Activated naive CD4-positive, alpha-beta T cell treated with anti-CD3 and anti-CD28 coated beads for 36 hours (primary cell): ENCODE data around the gene TAF9B. TPM values are rescaled to one million over a fixed set of nuclear protein-coding genes. Genes with fewer than 3 reads are reported as not detected.
"Not testable (repeated sequence)": the region's sequence is repeated elsewhere in the genome, so short reads cannot be mapped to it uniquely, and the experiment has no call there.

Experiments used
- CTCF ChIA-PET: fragments of 350-600 bp; sonication (Branson Sonifier 250); formaldehyde crosslinking; loops from one replicate; lab custom pipeline; 2021; ENCODE audit warnings: antibody characterized with exemption; lab: Charles Lee
- DNase-seq: peaks from one replicate; pipeline ENCODE4 v3.0.0-alpha.2; 2020
- H3K27ac Mint-ChIP-seq: one replicate; pipeline ENCODE4 v1.8.0; 2021; ENCODE audit warnings: mild to moderate bottlenecking, mixed read lengths
- H3K27me3 Mint-ChIP-seq: one replicate; pipeline ENCODE4 v1.8.0; 2021; ENCODE audit warnings: low read depth, mixed read lengths
- H3K36me3 Mint-ChIP-seq: one replicate; pipeline ENCODE4 v1.8.0; 2021; ENCODE audit warnings: low read depth, mixed read lengths
- H3K4me1 Mint-ChIP-seq: one replicate; pipeline ENCODE4 v1.8.0; 2021; ENCODE audit warnings: low read depth, mixed read lengths
- H3K4me3 Mint-ChIP-seq: one replicate; pipeline ENCODE4 v1.8.0; 2021; ENCODE audit warnings: mild to moderate bottlenecking, moderate library complexity, mixed read lengths
- H3K9me3 Mint-ChIP-seq: one replicate; pipeline ENCODE4 v1.8.0; 2021; ENCODE audit warnings: mixed read lengths
- intact Hi-C: fragments of 100-400 bp; cut with micrococcal nuclease; formaldehyde crosslinking; loops from one replicate; pipeline ENCODE4 v1.15.1; 2023
- total RNA-seq, 2 experiments: library from RNA; stranded (reverse); gene quantifications; one replicate each; pipeline ENCODE4 v1.2.3, GENCODE V29; 2021

Gene TAF9B
- total RNA-seq = 10 to 100 TPM; 25.9 to 27.2 TPM

- H3K4me1 Mint-ChIP-seq = peaks cover 4% of the 10 kb centered on the region
- no peaks in the 10 kb centered on the region for H3K27me3 Mint-ChIP-seq
- peak; percentile 89 for DNase-seq
- peaks cover 5% of the 10 kb centered on the region for H3K36me3 Mint-ChIP-seq
- H3K4me3 Mint-ChIP-seq = peak within 1 kb of the TSS; percentile 89
- no peaks in the 10 kb centered on the region for H3K9me3 Mint-ChIP-seq
- CTCF ChIA-PET = interaction anchor here (0.5 kb wide), 1 partner anchor 38 kb away, joined by 3 read pairs; no protein-coding TSS in a partner anchor
- H3K27ac Mint-ChIP-seq = peak within 1 kb of the TSS; percentile 90
- intact Hi-C loops = loop anchor here (1.0 to 10.0 kb wide), 7 partner anchors 35 to 1265 kb away; partner anchors contain the start of gene PGK1
These were observed at the start of gene TAF9B for GRCh38 chrX:78139160-78140123. Gene TAF9B, minus strand, starts transcription at chrX:78139650. Its CDS starts 39 bp downstream, at chrX:78139611.

- CTCF ChIA-PET = no interaction called here
- H3K36me3 Mint-ChIP-seq = no peaks in the 10 kb centered on the region
- H3K4me1 Mint-ChIP-seq = no peaks in the 10 kb centered on the region
- intact Hi-C loops = no loop called here
- no peaks in the 10 kb centered on the region for H3K9me3 Mint-ChIP-seq
- no peak for DNase-seq
- H3K27me3 Mint-ChIP-seq = no peaks in the 10 kb centered on the region
- H3K27ac Mint-ChIP-seq = no peak overlapping the region
- H3K4me3 Mint-ChIP-seq = no peak overlapping the region
These were observed 43.4 kb upstream of the TAF9B start for GRCh38 chrX:78182881-78183280.

GRCh38 chrX:78181307-78181706 lies 41.9 kb upstream of the TAF9B start:
- Mint-ChIP-seq H3K4me3 (no peak overlapping the region), H3K27ac (no peak overlapping the region), H3K4me1 (no peaks in the 10 kb centered on the region), H3K9me3 (no peaks in the 10 kb centered on the region), H3K27me3 (no peaks in the 10 kb centered on the region), H3K36me3 (no peaks in the 10 kb centered on the region)
- no peak for DNase-seq
- intact Hi-C loops = no loop called here
- CTCF ChIA-PET = no interaction called here

GRCh38 chrX:78168065-78168464 lies 28.6 kb upstream of the TAF9B start:
- H3K27me3 Mint-ChIP-seq = no peaks in the 10 kb centered on the region
- no peaks in the 10 kb centered on the region for H3K36me3 Mint-ChIP-seq
- no peaks in the 10 kb centered on the region for H3K9me3 Mint-ChIP-seq
- no peak overlapping the region for H3K4me3 Mint-ChIP-seq
- DNase-seq = no peak
- no peak overlapping the region for H3K27ac Mint-ChIP-seq
- CTCF ChIA-PET = no interaction called here
- peaks cover 8% of the 10 kb centered on the region for H3K4me1 Mint-ChIP-seq
- intact Hi-C loops = no loop called here

GRCh38 chrX:78165425-78165824 lies 26.0 kb upstream of the TAF9B start:
- Mint-ChIP-seq H3K9me3 (no peaks in the 10 kb centered on the region), H3K36me3 (no peaks in the 10 kb centered on the region), H3K4me3 (no peak overlapping the region), H3K27ac (no peak overlapping the region), H3K27me3 (no peaks in the 10 kb centered on the region), H3K4me1 (peaks cover 10% of the 10 kb centered on the region)
- DNase-seq = no peak
- CTCF ChIA-PET = no interaction called here
- intact Hi-C loops = no loop called here

- H3K4me3 Mint-ChIP-seq, intact Hi-C loops, H3K4me1 Mint-ChIP-seq, H3K27me3 Mint-ChIP-seq, H3K27ac Mint-ChIP-seq, DNase-seq, H3K9me3 Mint-ChIP-seq, CTCF ChIA-PET, H3K36me3 Mint-ChIP-seq: not testable (repeated sequence)
These were observed 23.7 kb upstream of the TAF9B start for GRCh38 chrX:78163175-78163574.

GRCh38 chrX:78160711-78161110 lies 21.3 kb upstream of the TAF9B start:
- H3K27ac Mint-ChIP-seq, intact Hi-C loops, H3K36me3 Mint-ChIP-seq, H3K9me3 Mint-ChIP-seq, H3K27me3 Mint-ChIP-seq, DNase-seq, CTCF ChIA-PET, H3K4me3 Mint-ChIP-seq: not testable (repeated sequence)
- peaks cover 12% of the 10 kb centered on the region for H3K4me1 Mint-ChIP-seq

GRCh38 chrX:78157846-78158245 lies 18.4 kb upstream of the TAF9B start:
- H3K4me3 Mint-ChIP-seq, H3K36me3 Mint-ChIP-seq, H3K27ac Mint-ChIP-seq, CTCF ChIA-PET, H3K27me3 Mint-ChIP-seq, H3K9me3 Mint-ChIP-seq, intact Hi-C loops, DNase-seq: not testable (repeated sequence)
- H3K4me1 Mint-ChIP-seq = peaks cover 12% of the 10 kb centered on the region

GRCh38 chrX:78157373-78157772 lies 17.9 kb upstream of the TAF9B start:
- H3K27me3 Mint-ChIP-seq, H3K9me3 Mint-ChIP-seq, intact Hi-C loops, H3K27ac Mint-ChIP-seq, DNase-seq, H3K36me3 Mint-ChIP-seq, CTCF ChIA-PET, H3K4me3 Mint-ChIP-seq: not testable (repeated sequence)
- H3K4me1 Mint-ChIP-seq = peaks cover 12% of the 10 kb centered on the region

- H3K36me3 Mint-ChIP-seq, H3K27me3 Mint-ChIP-seq, H3K4me1 Mint-ChIP-seq, H3K4me3 Mint-ChIP-seq, H3K27ac Mint-ChIP-seq, CTCF ChIA-PET, DNase-seq, intact Hi-C loops: not testable (repeated sequence)
- H3K9me3 Mint-ChIP-seq = peaks cover 16% of the 10 kb centered on the region
These were observed 7.6 kb upstream of the TAF9B start for GRCh38 chrX:78147002-78147540.

- peaks cover 4% of the 10 kb centered on the region for H3K4me1 Mint-ChIP-seq
- no peak for DNase-seq
- H3K27ac Mint-ChIP-seq = peak overlapping the region; percentile 90
- peak overlapping the region; percentile 89 for H3K4me3 Mint-ChIP-seq
- CTCF ChIA-PET = no interaction called here
- intact Hi-C loops = no loop called here
- peaks cover 4% of the 10 kb centered on the region for H3K36me3 Mint-ChIP-seq
- H3K9me3 Mint-ChIP-seq = no peaks in the 10 kb centered on the region
- no peaks in the 10 kb centered on the region for H3K27me3 Mint-ChIP-seq
These were observed 756 bp upstream of the TAF9B start for GRCh38 chrX:78140206-78140605.

GRCh38 chrX:78133238-78133960 lies 6.1 kb downstream of the TAF9B start:
- no peak overlapping the region for H3K4me3 Mint-ChIP-seq
- CTCF ChIA-PET = interaction anchor here (0.6 kb wide), 1 partner anchor 400 kb away, joined by 3 read pairs; no protein-coding TSS in a partner anchor
- H3K4me1 Mint-ChIP-seq = peaks cover 4% of the 10 kb centered on the region
- no peaks in the 10 kb centered on the region for H3K27me3 Mint-ChIP-seq
- peaks cover 14% of the 10 kb centered on the region for H3K36me3 Mint-ChIP-seq
- intact Hi-C loops = loop anchor here (10.0 kb wide), 2 partner anchors 951 to 1271 kb away; no protein-coding TSS in a partner anchor
- DNase-seq = no peak
- no peaks in the 10 kb centered on the region for H3K9me3 Mint-ChIP-seq
- H3K27ac Mint-ChIP-seq = no peak overlapping the region
